Mesothelial cell of epicardium (in vitro differentiated cells): ENCODE measurements around the gene APCDD1L. TPM values are rescaled to one million over a fixed set of nuclear protein-coding genes. Genes with fewer than 3 reads are reported as not detected.

ENCODE experiments used
- DNase-seq, 2 experiments: peaks; one replicate each; pipeline ENCODE4 v3.0.0; 2021; ENCODE audit warnings: low spot score in 2 of 2; ENCODE audit not compliant: unreplicated experiment in 2 of 2
- H3K27ac Mint-ChIP-seq: 2 replicates; pipeline ENCODE4 v1.8.0; 2021; ENCODE audit warnings: mixed read lengths
- H3K27me3 Mint-ChIP-seq: 2 replicates; pipeline ENCODE4 v1.8.0; 2021; ENCODE audit warnings: low read depth, mixed read lengths
- H3K36me3 Mint-ChIP-seq: 2 replicates; pipeline ENCODE4 v1.8.0; 2021; ENCODE audit warnings: mixed read lengths
- H3K4me1 Mint-ChIP-seq: 2 replicates; pipeline ENCODE4 v1.8.0; 2021; ENCODE audit warnings: mixed read lengths
- H3K4me3 Mint-ChIP-seq: 2 replicates; pipeline ENCODE4 v1.8.0; 2021; ENCODE audit warnings: mild to moderate bottlenecking, moderate library complexity, mixed read lengths
- H3K9me3 Mint-ChIP-seq: 2 replicates; pipeline ENCODE4 v1.8.0; 2021; ENCODE audit warnings: mixed read lengths
- total RNA-seq: library from RNA; stranded (reverse); gene quantifications from 3 replicates; pipeline ENCODE4 v1.2.1, GENCODE V29; 2021
- TF ChIP-seq, protein P1 (sequence below): fragments of 200-600 bp; sonication (generic); IDR thresholded peaks from one replicate; pipeline ENCODE4 v1.5.0; 2021; ENCODE audit warnings: antibody characterized with exemption; ENCODE audit not compliant: unreplicated experiment

The APCDD1L gene
- total RNA-seq, 1 donor from 2014 or later = not detected

DNA sequence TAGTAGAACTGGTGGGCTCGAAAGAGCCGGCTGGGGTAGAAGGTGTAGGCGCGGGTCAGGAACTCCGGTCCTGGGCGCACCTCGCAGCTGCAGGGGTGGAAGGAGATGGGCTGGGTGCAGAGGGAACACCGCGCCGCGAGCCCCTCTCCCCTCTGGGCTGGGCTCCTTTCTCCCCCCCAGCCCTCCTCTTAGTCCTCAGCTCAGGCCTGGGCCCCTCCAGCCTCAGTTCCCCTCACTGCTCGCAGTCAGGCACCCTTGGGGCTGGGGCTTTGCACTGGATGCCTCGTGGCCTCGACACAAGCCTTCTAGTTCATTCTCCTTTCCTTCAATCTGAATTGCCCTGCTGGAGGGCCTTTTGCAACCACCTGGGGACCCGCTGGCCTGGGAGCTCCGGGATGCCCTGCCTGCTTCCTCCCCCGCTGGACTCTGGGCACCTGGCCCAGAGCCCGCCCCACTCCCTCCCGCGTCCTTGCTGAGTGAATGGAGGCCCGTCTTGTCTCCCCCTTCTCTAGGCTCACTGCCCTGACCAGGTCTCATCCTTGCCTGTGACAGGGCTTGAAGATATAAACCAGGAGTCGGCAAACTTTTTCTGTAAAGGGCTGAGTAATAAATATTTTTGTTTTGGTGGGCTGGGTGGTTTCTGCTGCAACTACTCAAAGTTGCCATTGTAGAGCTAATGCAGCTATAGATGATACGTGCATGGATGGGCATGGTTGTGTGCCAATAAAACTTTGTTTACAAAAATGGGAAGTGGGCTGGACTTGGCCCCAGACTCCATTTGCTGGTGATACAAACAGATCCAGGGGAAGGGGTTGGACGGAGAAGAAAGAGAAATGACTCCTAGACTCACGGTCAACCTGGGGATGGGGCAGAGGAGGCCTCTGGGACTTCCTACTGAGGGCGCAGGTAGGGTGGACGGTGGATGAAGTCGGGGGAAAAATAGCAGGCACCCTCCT lies 47.3 kb downstream of the APCDD1L start:
- TF ChIP-seq, protein P1, sequence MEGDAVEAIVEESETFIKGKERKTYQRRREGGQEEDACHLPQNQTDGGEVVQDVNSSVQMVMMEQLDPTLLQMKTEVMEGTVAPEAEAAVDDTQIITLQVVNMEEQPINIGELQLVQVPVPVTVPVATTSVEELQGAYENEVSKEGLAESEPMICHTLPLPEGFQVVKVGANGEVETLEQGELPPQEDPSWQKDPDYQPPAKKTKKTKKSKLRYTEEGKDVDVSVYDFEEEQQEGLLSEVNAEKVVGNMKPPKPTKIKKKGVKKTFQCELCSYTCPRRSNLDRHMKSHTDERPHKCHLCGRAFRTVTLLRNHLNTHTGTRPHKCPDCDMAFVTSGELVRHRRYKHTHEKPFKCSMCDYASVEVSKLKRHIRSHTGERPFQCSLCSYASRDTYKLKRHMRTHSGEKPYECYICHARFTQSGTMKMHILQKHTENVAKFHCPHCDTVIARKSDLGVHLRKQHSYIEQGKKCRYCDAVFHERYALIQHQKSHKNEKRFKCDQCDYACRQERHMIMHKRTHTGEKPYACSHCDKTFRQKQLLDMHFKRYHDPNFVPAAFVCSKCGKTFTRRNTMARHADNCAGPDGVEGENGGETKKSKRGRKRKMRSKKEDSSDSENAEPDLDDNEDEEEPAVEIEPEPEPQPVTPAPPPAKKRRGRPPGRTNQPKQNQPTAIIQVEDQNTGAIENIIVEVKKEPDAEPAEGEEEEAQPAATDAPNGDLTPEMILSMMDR = no peak
- peaks cover 3% of the 10 kb centered on the region for H3K9me3 Mint-ChIP-seq
- no peaks in the 10 kb centered on the region for H3K36me3 Mint-ChIP-seq
- H3K4me1 Mint-ChIP-seq = peaks cover 23% of the 10 kb centered on the region
- no peak for DNase-seq
- H3K4me3 Mint-ChIP-seq = no peak overlapping the region
- H3K27ac Mint-ChIP-seq = no peak overlapping the region
- H3K27me3 Mint-ChIP-seq = no peaks in the 10 kb centered on the region

DNA sequence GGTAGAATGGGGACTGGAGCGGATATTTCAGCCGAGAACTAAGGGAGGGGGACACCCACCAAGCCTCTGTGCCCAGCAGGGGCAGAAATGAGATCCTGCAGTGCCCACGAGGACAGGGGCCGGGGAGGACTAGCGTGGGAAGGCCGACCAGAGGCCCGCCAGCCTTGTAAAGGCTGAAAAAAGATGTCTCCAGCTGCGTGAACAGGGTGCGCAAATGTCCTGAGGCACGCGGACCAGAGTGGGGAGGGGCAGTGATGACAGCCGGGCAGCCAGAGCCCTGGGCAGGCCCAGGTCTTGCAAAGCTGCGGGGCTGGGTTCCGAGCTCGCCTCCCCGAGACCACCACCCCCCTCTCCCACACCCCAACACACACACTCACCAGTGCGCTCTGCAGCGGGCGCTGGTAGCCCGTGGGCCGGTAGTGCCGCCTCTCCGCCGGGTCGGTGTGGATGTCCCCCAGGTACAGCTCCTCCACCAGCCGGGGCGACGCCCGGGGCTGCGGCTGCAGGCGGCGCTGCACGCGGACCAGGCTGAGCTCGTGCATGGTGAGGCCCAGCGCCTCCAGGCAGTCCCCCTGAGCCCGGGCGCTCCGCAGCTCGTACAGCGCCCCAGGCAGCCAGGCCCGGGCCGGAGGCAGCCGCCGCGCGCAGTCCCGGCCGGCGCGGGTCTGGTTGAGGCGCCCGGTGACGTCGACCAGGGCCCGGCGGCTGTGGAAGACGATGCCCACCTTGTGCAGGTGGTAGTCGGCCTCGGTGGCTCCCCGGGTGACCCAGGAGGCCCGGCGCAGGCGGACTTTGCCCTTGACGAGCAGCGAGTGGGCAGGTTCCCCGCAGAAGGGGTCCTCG lies 48.2 kb downstream of the APCDD1L start:
- no peak overlapping the region for H3K4me3 Mint-ChIP-seq
- DNase-seq = no peak
- H3K27ac Mint-ChIP-seq = no peak overlapping the region
- H3K9me3 Mint-ChIP-seq = peaks cover 3% of the 10 kb centered on the region
- peaks cover 23% of the 10 kb centered on the region for H3K4me1 Mint-ChIP-seq
- H3K36me3 Mint-ChIP-seq = no peaks in the 10 kb centered on the region
- no peaks in the 10 kb centered on the region for H3K27me3 Mint-ChIP-seq
- TF ChIP-seq, protein P1 = no peak

DNA sequence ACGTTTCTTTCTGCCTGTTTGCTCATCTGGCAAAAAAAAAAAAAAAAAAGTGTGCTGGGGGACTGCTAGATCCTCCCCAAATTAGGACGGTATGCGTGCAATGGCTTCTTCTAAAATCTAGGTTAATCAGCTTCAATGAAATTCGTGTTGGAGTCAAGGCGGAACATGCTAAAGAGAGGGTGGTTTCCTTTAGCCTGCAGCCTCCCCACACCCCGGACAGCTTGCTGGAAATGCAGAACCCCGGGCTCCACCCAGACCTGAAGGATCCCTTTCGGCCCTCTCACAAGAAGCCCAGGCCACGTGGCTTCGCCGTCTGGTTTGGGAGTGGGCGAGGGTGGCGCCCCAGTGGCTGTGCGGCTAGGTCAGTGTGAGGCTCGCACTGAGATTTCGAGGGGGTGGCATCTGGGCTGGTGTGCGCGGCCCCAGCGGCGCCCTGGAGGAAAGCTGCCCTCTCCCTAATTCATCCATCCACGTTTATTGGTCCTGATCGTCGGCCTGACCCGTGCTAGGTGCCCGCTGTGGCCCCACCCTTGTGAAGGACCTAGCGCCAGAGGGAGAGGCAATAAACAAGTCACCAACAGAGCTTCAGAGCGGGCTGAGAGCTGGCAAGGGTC lies 49.0 kb downstream of the APCDD1L start:
- Mint-ChIP-seq H3K27me3 (no peaks in the 10 kb centered on the region), H3K36me3 (no peaks in the 10 kb centered on the region), H3K27ac (no peak overlapping the region), H3K9me3 (peaks cover 3% of the 10 kb centered on the region), H3K4me1 (peaks cover 18% of the 10 kb centered on the region), H3K4me3 (no peak overlapping the region)
- TF ChIP-seq, protein P1 = no peak
- DNase-seq = no peak

DNA sequence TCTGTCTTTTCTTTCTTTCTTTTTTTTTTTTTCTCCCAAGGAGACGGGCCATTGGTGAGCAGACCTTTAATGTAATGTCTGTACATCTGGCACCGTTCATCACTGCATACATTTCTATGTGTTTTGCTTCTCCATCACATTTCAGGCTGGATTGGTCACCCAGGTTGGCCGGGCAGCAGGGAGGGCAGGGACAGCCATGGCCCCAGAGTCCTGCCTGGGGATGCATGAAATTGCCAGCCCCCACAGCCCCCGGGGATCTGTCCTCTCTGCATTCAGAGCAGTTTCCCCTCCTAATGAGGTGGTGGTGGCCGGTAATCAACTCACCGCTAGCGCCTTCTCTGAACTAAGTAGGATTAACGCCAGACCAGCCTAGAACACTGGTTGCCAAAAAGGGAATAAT lies 50.4 kb downstream of the APCDD1L start:
- peaks cover 3% of the 10 kb centered on the region for H3K9me3 Mint-ChIP-seq
- no peak for DNase-seq
- H3K36me3 Mint-ChIP-seq = no peaks in the 10 kb centered on the region
- H3K4me1 Mint-ChIP-seq = peaks cover 18% of the 10 kb centered on the region
- H3K27ac Mint-ChIP-seq = no peak overlapping the region
- no peaks in the 10 kb centered on the region for H3K27me3 Mint-ChIP-seq
- H3K4me3 Mint-ChIP-seq = no peak overlapping the region
- TF ChIP-seq, protein P1 = no peak

DNA sequence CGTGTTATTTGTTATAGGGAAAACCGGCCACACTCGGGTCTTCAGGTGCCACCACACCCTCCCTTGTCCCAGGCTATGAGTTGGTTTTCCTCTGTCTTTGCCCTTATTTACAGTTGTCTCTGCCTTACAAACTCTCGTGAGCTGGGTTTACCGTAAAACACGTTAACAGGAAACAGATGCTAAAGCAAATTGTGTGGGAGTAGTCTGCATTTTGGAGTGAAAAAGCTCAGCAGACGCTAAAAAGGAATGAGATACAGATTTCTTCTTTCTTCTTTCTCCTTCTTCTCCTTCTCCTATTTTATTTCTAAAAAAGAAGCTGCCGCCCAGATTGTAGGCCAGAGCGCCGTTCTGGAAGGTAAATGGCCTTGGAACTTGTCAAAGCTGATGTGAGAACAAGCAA lies 51.9 kb downstream of the APCDD1L start:
- peak overlapping the region; percentile 25 for H3K27ac Mint-ChIP-seq
- TF ChIP-seq, protein P1 = no peak
- no peak overlapping the region for H3K4me3 Mint-ChIP-seq
- H3K27me3 Mint-ChIP-seq = no peaks in the 10 kb centered on the region
- H3K4me1 Mint-ChIP-seq = peaks cover 23% of the 10 kb centered on the region
- no peaks in the 10 kb centered on the region for H3K36me3 Mint-ChIP-seq
- DNase-seq = no peak
- peaks cover 3% of the 10 kb centered on the region for H3K9me3 Mint-ChIP-seq
